SU-DHL-6 (cell line): ENCODE measurements around the gene HSD11B2.

Source experiments
- H2AFZ ChIP-seq: fragments of 200-600 bp; sonication (generic); 2 replicates; pipeline ENCODE4 v1.6.1; 2014; ENCODE audit warnings: low read depth, mild to moderate bottlenecking, moderate library complexity, mixed read lengths, antibody characterized with exemption, low read length; ENCODE audit not compliant: severe bottlenecking
- H3F3A ChIP-seq: fragments of 200-600 bp; shearing (Covaris generic); 2 replicates; pipeline ENCODE4 v1.6.0; 2016; ENCODE audit warnings: antibody characterized with exemption, mild to moderate bottlenecking; ENCODE audit not compliant: insufficient read depth
- H3K27ac ChIP-seq: fragments of 200-600 bp; sonication (generic); 2 replicates; pipeline ENCODE4 v1.5.1; 2016; ENCODE audit warnings: low read depth, mild to moderate bottlenecking, low read length, moderate library complexity, mixed read lengths
- H3K27me3 ChIP-seq: fragments of 200-600 bp; sonication (generic), shearing (Covaris generic); 2 replicates; pipeline ENCODE4 v1.6.0; 2014; ENCODE audit warnings: mild to moderate bottlenecking, low read length
- H3K36me3 ChIP-seq: fragments of 200-600 bp; sonication (generic); 2 replicates; pipeline ENCODE4 v1.6.1; 2014; ENCODE audit warnings: mild to moderate bottlenecking, low read length, mixed read lengths
- H3K4me2 ChIP-seq: fragments of 300-600, 200-600 bp; shearing (Covaris generic), sonication (generic); 2 replicates; pipeline ENCODE4 v1.6.0; 2014; ENCODE audit warnings: low read length, low read depth, mild to moderate bottlenecking; ENCODE audit not compliant: poor library complexity, severe bottlenecking
- H3K4me3 ChIP-seq: fragments of 200-600 bp; sonication (generic); 2 replicates; pipeline ENCODE4 v1.5.1; 2014; ENCODE audit warnings: antibody characterized with exemption, low read length, mild to moderate bottlenecking, mixed read lengths; ENCODE audit not compliant: insufficient read depth, poor library complexity, severe bottlenecking
- H3K79me2 ChIP-seq: fragments of 200-600 bp; sonication (generic); 2 replicates; pipeline ENCODE4 v1.6.1; 2014; ENCODE audit warnings: mild to moderate bottlenecking, low read length, moderate library complexity; ENCODE audit not compliant: insufficient read depth
- H3K9ac ChIP-seq: fragments of 200-600 bp; sonication (generic); 2 replicates; pipeline ENCODE4 v1.7.0; 2014; ENCODE audit warnings: mild to moderate bottlenecking, low read length
- H3K9me2 ChIP-seq: fragments of 200-600 bp; sonication (generic); replicated peaks from 2 replicates; pipeline ENCODE4 v1.6.1; 2014; ENCODE audit warnings: low read length; ENCODE audit not compliant: insufficient read depth
- H3K9me3 ChIP-seq: fragments of 200-600 bp; sonication (generic); 2 replicates; pipeline ENCODE4 v1.6.1; 2014; ENCODE audit warnings: low read length, mixed read lengths; ENCODE audit not compliant: insufficient read depth
- H4K20me1 ChIP-seq: fragments of 200-600 bp; sonication (generic); 2 replicates; pipeline ENCODE4 v1.6.1; 2014; ENCODE audit warnings: low read depth, mild to moderate bottlenecking, antibody characterized with exemption, low read length, moderate library complexity, mixed read lengths
- CTCF ChIP-seq: fragments of 200-600 bp; sonication (generic); IDR thresholded peaks from one replicate; pipeline ENCODE4 v1.5.1; 2017; ENCODE audit warnings: antibody characterized with exemption, mild to moderate bottlenecking, low read length, moderate library complexity; ENCODE audit not compliant: insufficient read depth, poor library complexity, severe bottlenecking
- EZH2phosphoT487 ChIP-seq: fragments of 200-600 bp; sonication (generic), shearing (Covaris generic); conservative IDR thresholded peaks from 2 replicates; pipeline ENCODE4 v1.6.1; 2018; ENCODE audit warnings: mild to moderate bottlenecking, antibody characterized with exemption, low read length, moderate library complexity, mixed read lengths

The HSD11B2 gene

GRCh38 chr16:67395458-67396158, 35.3 kb upstream of the HSD11B2 start:
- Histone ChIP-seq H3K27me3 (no peaks in the 10 kb centered on the region), H3K9ac (no peak overlapping the region), H3K4me3 (no peak overlapping the region)

GRCh38 chr16:67396159-67397035, 34.5 kb upstream of the HSD11B2 start:
- Histone ChIP-seq H3K9me3 (no peaks in the 10 kb centered on the region), H3K36me3 (no peaks in the 10 kb centered on the region), H2AFZ (no peak overlapping the region), H3K9me2 (no peaks in the 10 kb centered on the region), H3K79me2 (no peaks in the 10 kb centered on the region), H3K4me3 (no peak overlapping the region), H3K4me2 (no peak overlapping the region), H3K27me3 (no peaks in the 10 kb centered on the region), H4K20me1 (no peaks in the 10 kb centered on the region), H3F3A (no peaks in the 10 kb centered on the region), H3K9ac (no peak overlapping the region), H3K27ac (no peak overlapping the region)
- TF ChIP-seq CTCF (no peak), EZH2phosphoT487 (no peak)

More at GRCh38 chr16:67395458-67396158, 35.3 kb upstream of the HSD11B2 start:
- Histone ChIP-seq H3F3A (no peaks in the 10 kb centered on the region), H3K27ac (no peak overlapping the region), H2AFZ (no peak overlapping the region), H4K20me1 (no peaks in the 10 kb centered on the region), H3K9me2 (no peaks in the 10 kb centered on the region), H3K9me3 (no peaks in the 10 kb centered on the region), H3K79me2 (no peaks in the 10 kb centered on the region), H3K4me2 (no peak overlapping the region), H3K36me3 (no peaks in the 10 kb centered on the region)
- no peak for TF ChIP-seq CTCF
- TF ChIP-seq EZH2phosphoT487 = no peak

- no peaks in the 10 kb centered on the region for H4K20me1 ChIP-seq
- no peaks in the 10 kb centered on the region for H3K79me2 ChIP-seq
- H2AFZ ChIP-seq = no peak overlapping the region
- no peak overlapping the region for H3K9ac ChIP-seq
- no peak overlapping the region for H3K4me2 ChIP-seq
- H3K27me3 ChIP-seq = no peaks in the 10 kb centered on the region
- no peaks in the 10 kb centered on the region for H3K9me2 ChIP-seq
- H3K4me3 ChIP-seq = no peak overlapping the region
- no peaks in the 10 kb centered on the region for H3K9me3 ChIP-seq
- no peaks in the 10 kb centered on the region for H3F3A ChIP-seq
- no peak overlapping the region for H3K27ac ChIP-seq
- TF ChIP-seq CTCF = no peak
- TF ChIP-seq EZH2phosphoT487 = no peak
- H3K36me3 ChIP-seq = no peaks in the 10 kb centered on the region
Measured at GRCh38 chr16:67397036-67397801, 33.7 kb upstream of the HSD11B2 start.
